HG02571 (cell line): ENCODE measurements around the gene S1PR1.

Experiments
- ATAC-seq: cut with Tn5 transposase; IDR thresholded peaks from one replicate; pipeline ENCODE4 v1.9.1; 2021; ENCODE audit warnings: mild to moderate bottlenecking, moderate library complexity; ENCODE audit not compliant: unreplicated experiment

Gene S1PR1

GRCh38 chr1:101245246-101245927 is 8.6 kb downstream of the S1PR1 start:
- no peak for ATAC-seq

DNA sequence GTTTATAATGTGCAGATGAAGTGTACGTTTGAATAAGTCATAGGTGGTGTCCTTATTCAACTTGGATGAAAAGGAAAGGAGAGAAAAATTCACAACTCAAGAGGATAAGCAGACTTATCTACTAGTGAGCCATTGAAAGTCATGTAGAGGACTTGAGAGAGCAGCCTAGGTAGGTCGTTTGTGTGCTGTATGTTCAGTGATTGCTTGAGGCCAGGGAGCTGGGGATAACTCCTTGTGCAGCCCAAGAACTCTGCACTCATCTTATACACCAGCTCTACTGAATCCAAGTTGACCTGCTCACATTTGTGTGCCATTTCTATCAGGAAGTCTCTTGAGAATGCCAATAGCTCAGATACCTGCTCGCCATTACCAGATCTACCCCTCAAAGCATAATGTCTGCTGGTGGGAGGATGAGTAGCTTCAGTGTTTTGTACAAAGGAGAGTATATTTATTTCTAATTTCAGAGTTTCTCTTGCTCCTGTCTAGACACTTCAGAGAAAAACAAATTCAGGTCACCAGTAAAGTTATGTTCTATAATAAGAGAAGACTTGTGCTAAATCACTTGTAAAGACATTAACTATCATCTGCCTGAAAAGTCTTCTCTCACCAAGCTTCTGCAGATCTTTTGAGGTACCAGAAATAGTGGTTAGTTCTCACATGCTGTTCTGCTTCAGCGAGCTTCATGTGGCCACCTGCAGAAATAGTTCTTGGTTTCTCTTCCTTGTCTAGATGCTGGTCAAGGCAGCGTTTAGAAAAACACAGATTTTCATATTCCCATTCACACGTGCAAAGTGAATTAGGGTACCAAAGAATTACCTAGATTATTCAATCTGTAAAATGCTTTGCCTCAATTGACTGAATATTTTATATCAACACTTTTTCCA is 10.8 kb downstream of the S1PR1 start:
- ATAC-seq: peak; percentile 96

- ATAC-seq: no peak
Observed at GRCh38 chr1:101250222-101250621, 13.4 kb downstream of the S1PR1 start.

DNA sequence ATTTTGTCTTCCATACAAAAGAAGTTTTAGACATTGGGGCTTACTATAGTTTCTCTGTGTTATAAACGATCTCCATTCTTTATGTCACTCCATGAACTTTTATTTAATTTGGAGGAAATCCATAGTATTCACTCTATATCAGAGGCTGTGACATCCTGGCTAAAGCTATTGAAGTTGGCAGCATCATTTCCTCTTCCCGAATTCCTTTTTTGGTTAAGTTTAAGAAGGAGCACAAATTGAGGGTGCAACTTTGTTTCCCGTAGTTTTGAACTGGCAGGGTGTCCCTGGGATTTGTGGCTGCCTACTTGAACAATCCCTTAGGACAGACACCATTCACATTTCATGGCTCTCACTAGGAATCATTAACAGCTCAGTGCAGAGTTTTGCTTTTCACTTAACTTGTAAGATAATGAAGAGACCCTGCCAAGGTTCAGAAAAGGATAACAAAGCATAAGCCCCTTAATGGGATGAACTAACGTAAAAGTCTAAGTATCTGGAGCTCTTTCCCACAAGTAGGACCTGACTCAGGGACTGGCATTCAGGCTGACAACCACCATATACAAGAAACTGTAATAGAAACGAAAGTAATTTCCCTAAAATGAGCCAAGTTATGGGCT is 13.9 kb downstream of the S1PR1 start:
- no peak for ATAC-seq

- no peak for ATAC-seq
Observed at GRCh38 chr1:101251504-101251903, 14.7 kb downstream of the S1PR1 start.

DNA sequence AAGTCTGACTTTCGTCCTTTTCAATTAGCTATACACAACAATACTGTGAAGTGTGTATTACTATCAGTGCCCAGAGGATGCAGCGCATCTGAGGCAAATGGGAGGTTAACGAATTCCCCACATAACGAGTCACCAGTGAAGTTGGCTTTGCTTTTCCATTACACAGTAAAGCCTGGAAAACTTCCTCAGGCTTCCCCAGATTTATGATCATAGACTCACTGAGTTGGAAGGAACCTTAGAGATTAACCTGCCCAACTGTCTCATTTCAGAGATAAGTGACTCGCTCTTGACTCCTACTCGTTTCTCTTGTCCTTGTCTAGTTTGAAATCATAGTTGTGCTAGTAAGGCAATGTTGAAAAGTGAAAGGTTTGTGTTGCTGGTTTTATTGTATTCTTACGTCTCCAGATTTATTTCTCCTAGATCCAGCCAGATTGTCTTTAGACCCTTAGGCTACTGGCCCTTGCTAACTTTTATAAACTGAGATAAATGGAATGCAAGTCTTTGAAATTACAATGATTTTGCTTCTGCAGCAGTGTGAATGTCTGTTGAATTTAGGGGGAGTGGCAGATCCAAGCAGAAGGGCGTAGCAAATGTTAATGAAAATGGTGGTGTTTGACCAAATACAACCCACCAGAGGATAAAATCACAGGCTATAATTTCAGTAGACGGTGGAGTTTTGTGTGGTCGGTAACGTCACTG is 17.3 kb downstream of the S1PR1 start:
- ATAC-seq: no peak

GRCh38 chr1:101257500-101258325 is 20.9 kb downstream of the S1PR1 start:
- ATAC-seq: peak; percentile 62

DNA sequence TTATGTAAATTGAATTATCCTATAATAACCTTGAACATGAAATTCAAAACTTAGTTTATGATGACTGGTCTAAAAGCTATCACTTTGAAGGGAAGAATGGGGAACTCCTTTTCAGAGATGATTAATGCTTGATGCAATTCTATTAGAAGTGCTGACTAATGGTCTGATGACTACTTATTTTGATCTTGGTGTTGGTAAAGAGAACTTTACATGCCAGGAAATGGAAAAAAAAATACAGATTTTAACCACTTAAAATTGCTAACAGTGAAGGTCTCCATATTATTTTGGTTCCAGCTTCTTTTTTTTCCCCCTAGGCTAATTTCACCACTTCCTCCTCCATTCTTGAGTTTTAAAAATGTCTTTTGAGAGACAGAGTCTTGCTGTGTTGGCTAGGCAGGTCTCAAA is 22.9 kb downstream of the S1PR1 start:
- no peak for ATAC-seq

DNA sequence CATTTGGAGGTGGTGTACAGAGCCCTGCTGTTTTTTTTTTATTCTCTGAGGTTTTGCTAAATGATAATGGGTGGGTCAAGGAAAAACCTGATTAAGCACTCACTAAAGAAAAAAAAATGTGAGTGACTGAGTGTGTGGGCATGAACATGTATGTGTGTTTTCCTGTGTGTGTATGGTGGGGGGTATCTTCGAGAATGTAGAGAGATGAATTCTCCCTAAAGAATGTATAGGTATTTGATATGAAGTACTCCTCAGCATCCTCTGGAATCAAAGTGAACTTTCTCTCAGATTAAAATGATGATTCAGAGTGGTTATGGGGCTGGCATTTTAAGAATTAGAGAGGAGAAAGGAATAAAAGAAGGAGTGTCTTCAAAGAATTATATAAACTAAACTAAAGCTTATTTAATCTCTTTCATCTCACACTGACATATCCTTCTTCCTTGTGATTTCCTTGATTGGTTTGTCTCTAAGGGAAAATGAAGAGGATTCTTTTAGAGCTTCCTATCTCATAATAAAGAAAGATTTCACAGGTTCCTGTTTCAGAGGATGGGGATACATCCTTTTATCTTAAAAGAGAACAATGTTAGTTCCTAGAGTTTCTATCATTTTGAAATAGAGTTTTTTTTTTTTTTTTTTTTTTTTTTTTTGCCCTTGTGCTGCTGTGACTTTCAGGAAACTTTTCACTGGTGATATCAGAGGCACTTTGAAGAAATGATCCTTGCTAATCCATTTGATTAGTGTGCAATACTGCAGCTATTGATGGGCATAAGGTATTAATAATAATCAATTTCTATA is 23.9 kb downstream of the S1PR1 start:
- no peak for ATAC-seq

DNA sequence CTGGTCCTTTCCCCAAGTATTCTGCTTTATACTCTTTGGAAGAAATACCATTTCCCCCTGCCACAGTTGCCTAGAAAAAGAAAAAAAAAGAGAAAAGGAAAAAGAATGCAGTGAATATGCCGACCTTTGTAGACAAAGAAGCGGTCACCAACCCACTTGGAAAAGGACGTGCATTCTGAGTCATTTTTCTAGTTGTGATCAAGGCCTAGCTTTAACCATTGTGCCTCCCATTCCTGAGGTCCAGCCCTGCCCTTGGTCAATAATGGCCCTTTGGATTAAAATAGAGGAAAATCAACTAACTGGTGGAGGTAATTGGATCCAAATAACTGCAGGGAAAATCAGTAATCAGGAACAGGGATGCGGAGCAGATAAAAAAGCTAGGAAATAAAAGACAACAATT is 24.8 kb downstream of the S1PR1 start:
- ATAC-seq: no peak

GRCh38 chr1:101262060-101262459 is 25.2 kb downstream of the S1PR1 start:
- ATAC-seq: no peak

GRCh38 chr1:101262630-101263348 is 26.0 kb downstream of the S1PR1 start:
- ATAC-seq: no peak

DNA sequence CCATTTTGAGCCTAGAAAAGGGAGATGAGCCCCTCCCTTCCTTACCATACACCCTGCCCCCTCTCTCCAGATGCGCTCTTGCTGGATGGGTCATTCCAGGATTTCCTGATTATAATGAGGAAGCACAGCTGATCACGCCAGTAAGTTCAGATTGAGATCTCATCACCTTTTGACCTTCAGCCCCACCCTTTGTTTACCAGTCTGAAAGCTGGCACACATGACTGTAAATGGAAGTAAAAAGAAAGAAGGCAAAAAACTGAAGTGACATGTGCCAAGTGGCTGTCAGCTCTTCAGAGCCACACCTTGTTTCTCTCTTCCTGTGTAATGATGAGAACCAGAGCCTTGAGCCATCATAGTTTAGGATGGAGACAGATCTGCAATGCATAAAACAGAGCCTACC is 27.9 kb downstream of the S1PR1 start:
- no peak for ATAC-seq

- no peak for ATAC-seq
Observed at GRCh38 chr1:101265684-101266083, 28.9 kb downstream of the S1PR1 start.

GRCh38 chr1:101267082-101267481 is 30.3 kb downstream of the S1PR1 start:
- ATAC-seq: no peak

DNA sequence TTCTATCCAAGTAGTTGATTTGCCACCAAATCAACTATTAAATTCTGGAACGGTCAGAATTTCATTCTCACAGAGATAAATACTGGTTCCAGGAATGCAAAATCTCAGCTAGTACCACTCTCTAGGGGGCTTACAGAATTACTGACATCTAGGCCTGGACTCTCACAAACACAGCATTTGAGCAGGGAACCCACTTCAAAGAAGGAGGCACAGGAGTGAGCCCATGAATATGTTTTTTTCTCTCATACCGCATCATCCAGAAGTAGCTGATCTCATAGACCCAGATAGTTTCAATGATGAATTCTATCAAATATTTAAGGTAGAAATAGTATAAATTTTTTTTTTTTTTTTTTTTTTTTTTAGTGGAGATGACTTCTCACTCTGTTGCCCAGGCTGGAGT is 32.1 kb downstream of the S1PR1 start:
- ATAC-seq: no peak

DNA sequence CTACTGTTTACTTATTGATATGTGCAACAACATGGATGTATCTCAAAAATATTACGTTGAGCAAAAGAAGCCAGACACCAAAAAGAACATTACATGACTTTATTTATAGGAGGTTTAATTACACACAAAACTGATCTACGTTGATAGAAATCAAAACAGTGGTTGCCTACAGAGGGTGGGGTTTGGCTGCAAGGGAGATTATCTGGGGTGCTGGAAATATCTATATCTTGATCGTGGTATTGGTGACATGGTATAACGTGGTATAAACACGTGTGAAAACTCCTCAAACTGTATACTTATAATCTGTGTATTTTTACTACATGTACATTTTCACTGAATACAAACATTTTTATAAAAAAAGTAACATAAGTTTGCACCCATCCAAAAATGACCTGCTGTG is 38.9 kb downstream of the S1PR1 start:
- ATAC-seq: no peak

DNA sequence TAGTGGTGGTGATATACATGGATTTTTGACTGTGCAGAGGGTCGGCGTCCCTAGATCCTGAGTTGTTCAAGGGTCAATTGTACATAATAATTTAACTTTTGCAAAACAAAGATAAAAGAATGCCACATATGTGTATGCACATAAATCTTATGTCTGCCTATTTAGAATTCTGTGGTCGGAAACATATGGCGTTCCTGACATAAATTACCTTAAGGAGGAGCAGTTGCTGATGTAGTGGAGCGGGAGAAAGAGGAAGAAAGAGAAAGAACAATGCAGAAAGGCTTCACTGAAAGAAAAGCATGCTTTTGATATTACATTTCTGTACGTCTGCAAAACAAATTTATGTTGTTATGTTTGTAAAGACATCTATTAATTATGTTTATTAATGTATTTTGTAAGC is 40.0 kb downstream of the S1PR1 start:
- ATAC-seq: no peak

GRCh38 chr1:101278238-101278637 is 41.4 kb downstream of the S1PR1 start:
- ATAC-seq: no peak
